WTC11 (cell line): Measurements from ENCODE around the gene PTPRT. TPM values are rescaled to one million over a fixed set of nuclear protein-coding genes. Genes with fewer than 3 reads are reported as not detected.

Experiments
- ATAC-seq: fragments of 200-7000 bp; cut with Tn5 transposase; 2 replicates; pipeline ENCODE4 v1.10.0; 2021; ENCODE audit warnings: mild to moderate bottlenecking, moderate library complexity
- CTCF ChIA-PET: fragments of 300-600 bp; sonication (Branson Sonifier 250); formaldehyde crosslinking; loops from one replicate; lab custom pipeline; 2021; ENCODE audit warnings: antibody characterized with exemption; lab: Charles Lee
- POLR2A ChIA-PET: fragments of 350-600 bp; sonication (Branson Sonifier 250); formaldehyde crosslinking; loops from one replicate; lab custom pipeline; 2021; ENCODE audit warnings: antibody characterized with exemption; lab: Charles Lee
- DNase-seq: peaks from one replicate; pipeline ENCODE4 v3.0.0; 2021; ENCODE audit warnings: low spot score
- H3K27ac Mint-ChIP-seq: 2 replicates; pipeline ENCODE4 v1.8.0; 2021; ENCODE audit warnings: mixed read lengths
- H3K27me3 Mint-ChIP-seq: 2 replicates; pipeline ENCODE4 v1.8.0; 2021; ENCODE audit warnings: low read depth, mild to moderate bottlenecking, moderate library complexity, mixed read lengths
- H3K36me3 Mint-ChIP-seq: 2 replicates; pipeline ENCODE4 v1.8.0; 2021; ENCODE audit warnings: mixed read lengths
- H3K4me1 Mint-ChIP-seq: 2 replicates; pipeline ENCODE4 v1.8.0; 2022; ENCODE audit warnings: mixed read lengths
- H3K4me3 Mint-ChIP-seq: 2 replicates; pipeline ENCODE4 v1.8.0; 2021; ENCODE audit warnings: mild to moderate bottlenecking, moderate library complexity, mixed read lengths
- H3K9me3 Mint-ChIP-seq: 2 replicates; pipeline ENCODE4 v1.8.0; 2021; ENCODE audit warnings: mixed read lengths
- CBFB ChIP-seq: sonication (generic); formaldehyde crosslinking; IDR thresholded peaks from 2 replicates; pipeline ENCODE4 v1.8.1; 2022; ENCODE audit warnings: mild to moderate bottlenecking, low read depth, missing genetic modification reagents
- CREM ChIP-seq: sonication (generic); formaldehyde crosslinking; IDR thresholded peaks from 2 replicates; pipeline ENCODE4 v1.8.1; 2022; ENCODE audit warnings: mild to moderate bottlenecking, missing genetic modification reagents, moderate library complexity
- ELF4 ChIP-seq: sonication (generic); formaldehyde crosslinking; IDR thresholded peaks from 2 replicates; pipeline ENCODE4 v1.8.1; 2022; ENCODE audit warnings: low read depth, mild to moderate bottlenecking, moderate library complexity, missing genetic modification reagents
- ESRRA ChIP-seq: sonication (generic); formaldehyde crosslinking; IDR thresholded peaks from 2 replicates; pipeline ENCODE4 v1.8.1; 2022; ENCODE audit warnings: mild to moderate bottlenecking, missing genetic modification reagents, borderline replicate concordance
- GABPB1 ChIP-seq: sonication (generic); formaldehyde crosslinking; IDR thresholded peaks from 2 replicates; pipeline ENCODE4 v1.8.1; 2023; ENCODE audit warnings: mild to moderate bottlenecking, missing genetic modification reagents
- JAZF1 ChIP-seq: fragments of 250-450 bp; sonication (Bioruptor Pico); IDR thresholded peaks from 2 replicates; pipeline ENCODE4 v1.9.0; 2021; ENCODE audit warnings: moderate library complexity, mild to moderate bottlenecking, inconsistent platforms
- NFE2L1 ChIP-seq: sonication (generic); formaldehyde crosslinking; IDR thresholded peaks from 2 replicates; pipeline ENCODE4 v1.8.1; 2023; ENCODE audit warnings: missing genetic modification reagents
- NR3C1 ChIP-seq: sonication (generic); formaldehyde crosslinking; conservative IDR thresholded peaks from 2 replicates; pipeline ENCODE4 v1.8.1; 2023; ENCODE audit warnings: low read depth, mild to moderate bottlenecking, missing genetic modification reagents
- SMAD3 ChIP-seq: sonication (generic); formaldehyde crosslinking; IDR thresholded peaks from 2 replicates; pipeline ENCODE4 v1.8.0; 2022; ENCODE audit warnings: missing genetic modification reagents, mild to moderate bottlenecking, borderline replicate concordance
- USF2 ChIP-seq: sonication (generic); formaldehyde crosslinking; IDR thresholded peaks from 2 replicates; pipeline ENCODE4 v1.8.1; 2023; ENCODE audit warnings: mild to moderate bottlenecking, missing genetic modification reagents, moderate library complexity
- ZNF416 ChIP-seq: fragments of 250-450 bp; sonication (Bioruptor Pico); IDR thresholded peaks from 2 replicates; pipeline ENCODE4 v1.9.0; 2021; ENCODE audit warnings: mild to moderate bottlenecking, inconsistent platforms
- ZNF512 ChIP-seq: sonication (generic); formaldehyde crosslinking; IDR thresholded peaks from 2 replicates; pipeline ENCODE4 v1.8.1; 2022; ENCODE audit warnings: missing genetic modification reagents, borderline replicate concordance
- ZNF532 ChIP-seq: fragments of 250-450 bp; sonication (Bioruptor Pico); IDR thresholded peaks from 2 replicates; pipeline ENCODE4 v1.9.0; 2021; ENCODE audit warnings: mild to moderate bottlenecking, borderline replicate concordance
- ZSCAN18 ChIP-seq: fragments of 250-450 bp; sonication (Bioruptor Pico); IDR thresholded peaks from 2 replicates; pipeline ENCODE4 v2.1.2; 2022; ENCODE audit warnings: mild to moderate bottlenecking, moderate library complexity
- total RNA-seq: library from RNA; stranded (reverse); gene quantifications from 3 replicates; pipeline ENCODE4 v1.2.3, GENCODE V29; 2021
- TF ChIP-seq, protein P1 (sequence below): sonication (generic); formaldehyde crosslinking; IDR thresholded peaks from 2 replicates; pipeline ENCODE4 v1.8.1; 2023; ENCODE audit warnings: mild to moderate bottlenecking, moderate library complexity, missing genetic modification reagents
- TF ChIP-seq, protein P2 (sequence below): sonication (generic); formaldehyde crosslinking; IDR thresholded peaks from 2 replicates; pipeline ENCODE4 v1.8.0; 2023; ENCODE audit warnings: missing genetic modification reagents, mild to moderate bottlenecking, borderline replicate concordance
- TF ChIP-seq, protein P3 (sequence below): sonication (generic); formaldehyde crosslinking; IDR thresholded peaks from 2 replicates; pipeline ENCODE4 v1.8.1; 2023; ENCODE audit warnings: mild to moderate bottlenecking, missing genetic modification reagents, moderate library complexity

The PTPRT gene
- total RNA-seq, 1 experiment from 2014 or later = 1.1 TPM

DNA sequence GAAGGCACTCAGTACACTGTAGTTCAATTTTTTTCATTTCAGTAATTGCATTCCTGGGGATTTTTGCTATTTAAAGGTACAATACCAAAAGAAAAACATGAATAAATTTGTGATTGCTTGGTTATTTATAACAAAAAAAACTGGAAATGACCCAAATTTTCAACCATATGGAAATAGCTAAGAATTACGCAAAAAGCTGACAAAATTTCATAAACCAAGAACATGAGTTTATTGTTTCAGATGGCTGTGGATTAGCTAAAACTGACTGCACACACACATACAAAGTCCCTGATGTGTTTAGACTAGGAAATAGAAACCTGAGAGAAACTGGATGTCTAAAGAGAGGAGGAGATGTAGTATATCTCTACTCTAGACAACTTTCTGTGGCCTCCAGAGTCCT is 853.1 kb downstream of the PTPRT start (continued):
- TF ChIP-seq ZSCAN18 (CRISPR knock-in tag) = no peak
- TF ChIP-seq SMAD3 (CRISPR knock-in tag) = no peak
- TF ChIP-seq, all 79 proteins: peak for 0

GRCh38 chr20:42319252-42320013 is 870.3 kb downstream of the PTPRT start:
- ChIA-PET POLR2A (no interaction called here), CTCF (no interaction called here)
- Mint-ChIP-seq H3K9me3 (peaks cover 21% of the 10 kb centered on the region), H3K27me3 (no peaks in the 10 kb centered on the region), H3K36me3 (no peaks in the 10 kb centered on the region), H3K27ac (no peak overlapping the region), H3K4me1 (peaks cover 8% of the 10 kb centered on the region), H3K4me3 (no peak overlapping the region)
- DNase-seq (no peak), ATAC-seq (no peak)
- TF ChIP-seq ELF4 (CRISPR knock-in tag) (no peak), JAZF1 (CRISPR knock-in tag) (no peak), CREM (no peak), GABPB1 (CRISPR knock-in tag) (no peak), ESRRA (CRISPR knock-in tag) (no peak), USF2 (CRISPR knock-in tag) (no peak), CBFB (no peak), ZNF416 (CRISPR knock-in tag) (no peak), NR3C1 (CRISPR knock-in tag) (no peak)
- TF ChIP-seq, protein P1, sequence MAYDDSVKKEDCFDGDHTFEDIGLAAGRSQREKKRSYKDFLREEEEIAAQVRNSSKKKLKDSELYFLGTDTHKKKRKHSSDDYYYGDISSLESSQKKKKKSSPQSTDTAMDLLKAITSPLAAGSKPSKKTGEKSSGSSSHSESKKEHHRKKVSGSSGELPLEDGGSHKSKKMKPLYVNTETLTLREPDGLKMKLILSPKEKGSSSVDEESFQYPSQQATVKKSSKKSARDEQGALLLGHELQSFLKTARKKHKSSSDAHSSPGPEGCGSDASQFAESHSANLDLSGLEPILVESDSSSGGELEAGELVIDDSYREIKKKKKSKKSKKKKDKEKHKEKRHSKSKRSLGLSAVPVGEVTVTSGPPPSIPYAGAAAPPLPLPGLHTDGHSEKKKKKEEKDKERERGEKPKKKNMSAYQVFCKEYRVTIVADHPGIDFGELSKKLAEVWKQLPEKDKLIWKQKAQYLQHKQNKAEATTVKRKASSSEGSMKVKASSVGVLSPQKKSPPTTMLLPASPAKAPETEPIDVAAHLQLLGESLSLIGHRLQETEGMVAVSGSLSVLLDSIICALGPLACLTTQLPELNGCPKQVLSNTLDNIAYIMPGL (CRISPR knock-in tag) = no peak

- ChIA-PET POLR2A (no interaction called here), CTCF (interaction anchor here (0.7 kb wide), 1 partner anchor 847 kb away, joined by 3 read pairs; no protein-coding TSS in a partner anchor)
- DNase-seq = no peak
- no peak for ATAC-seq
- H3K27me3 Mint-ChIP-seq = peaks cover 10% of the 10 kb centered on the region
- H3K4me1 Mint-ChIP-seq = peaks cover 19% of the 10 kb centered on the region
- no peak overlapping the region for H3K4me3 Mint-ChIP-seq
- H3K36me3 Mint-ChIP-seq = no peaks in the 10 kb centered on the region
- peaks cover 15% of the 10 kb centered on the region for H3K9me3 Mint-ChIP-seq
- H3K27ac Mint-ChIP-seq = no peak overlapping the region
- TF ChIP-seq, protein P2, sequence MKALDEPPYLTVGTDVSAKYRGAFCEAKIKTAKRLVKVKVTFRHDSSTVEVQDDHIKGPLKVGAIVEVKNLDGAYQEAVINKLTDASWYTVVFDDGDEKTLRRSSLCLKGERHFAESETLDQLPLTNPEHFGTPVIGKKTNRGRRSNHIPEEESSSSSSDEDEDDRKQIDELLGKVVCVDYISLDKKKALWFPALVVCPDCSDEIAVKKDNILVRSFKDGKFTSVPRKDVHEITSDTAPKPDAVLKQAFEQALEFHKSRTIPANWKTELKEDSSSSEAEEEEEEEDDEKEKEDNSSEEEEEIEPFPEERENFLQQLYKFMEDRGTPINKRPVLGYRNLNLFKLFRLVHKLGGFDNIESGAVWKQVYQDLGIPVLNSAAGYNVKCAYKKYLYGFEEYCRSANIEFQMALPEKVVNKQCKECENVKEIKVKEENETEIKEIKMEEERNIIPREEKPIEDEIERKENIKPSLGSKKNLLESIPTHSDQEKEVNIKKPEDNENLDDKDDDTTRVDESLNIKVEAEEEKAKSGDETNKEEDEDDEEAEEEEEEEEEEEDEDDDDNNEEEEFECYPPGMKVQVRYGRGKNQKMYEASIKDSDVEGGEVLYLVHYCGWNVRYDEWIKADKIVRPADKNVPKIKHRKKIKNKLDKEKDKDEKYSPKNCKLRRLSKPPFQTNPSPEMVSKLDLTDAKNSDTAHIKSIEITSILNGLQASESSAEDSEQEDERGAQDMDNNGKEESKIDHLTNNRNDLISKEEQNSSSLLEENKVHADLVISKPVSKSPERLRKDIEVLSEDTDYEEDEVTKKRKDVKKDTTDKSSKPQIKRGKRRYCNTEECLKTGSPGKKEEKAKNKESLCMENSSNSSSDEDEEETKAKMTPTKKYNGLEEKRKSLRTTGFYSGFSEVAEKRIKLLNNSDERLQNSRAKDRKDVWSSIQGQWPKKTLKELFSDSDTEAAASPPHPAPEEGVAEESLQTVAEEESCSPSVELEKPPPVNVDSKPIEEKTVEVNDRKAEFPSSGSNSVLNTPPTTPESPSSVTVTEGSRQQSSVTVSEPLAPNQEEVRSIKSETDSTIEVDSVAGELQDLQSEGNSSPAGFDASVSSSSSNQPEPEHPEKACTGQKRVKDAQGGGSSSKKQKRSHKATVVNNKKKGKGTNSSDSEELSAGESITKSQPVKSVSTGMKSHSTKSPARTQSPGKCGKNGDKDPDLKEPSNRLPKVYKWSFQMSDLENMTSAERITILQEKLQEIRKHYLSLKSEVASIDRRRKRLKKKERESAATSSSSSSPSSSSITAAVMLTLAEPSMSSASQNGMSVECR (CRISPR knock-in tag) = no peak
- TF ChIP-seq NFE2L1 (CRISPR knock-in tag) = no peak
- TF ChIP-seq, protein P3, sequence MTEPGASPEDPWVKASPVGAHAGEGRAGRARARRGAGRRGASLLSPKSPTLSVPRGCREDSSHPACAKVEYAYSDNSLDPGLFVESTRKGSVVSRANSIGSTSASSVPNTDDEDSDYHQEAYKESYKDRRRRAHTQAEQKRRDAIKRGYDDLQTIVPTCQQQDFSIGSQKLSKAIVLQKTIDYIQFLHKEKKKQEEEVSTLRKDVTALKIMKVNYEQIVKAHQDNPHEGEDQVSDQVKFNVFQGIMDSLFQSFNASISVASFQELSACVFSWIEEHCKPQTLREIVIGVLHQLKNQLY (CRISPR knock-in tag) = no peak
- TF ChIP-seq ZNF532 (CRISPR knock-in tag) = no peak
- TF ChIP-seq ZNF512 = no peak
Measured at GRCh38 chr20:42313704-42314103, 876.0 kb downstream of the PTPRT start.
